Immature natural killer cell (primary cell): ENCODE data around the gene C1QC. TPM values are rescaled to one million over a fixed set of nuclear protein-coding genes. Genes with fewer than 3 reads are reported as not detected.

Source experiments
- DNase-seq, 3 donors: peaks; one replicate each; pipeline ENCODE4 v3.0.0; 2022; ENCODE audit warnings: mixed read lengths in 1 of 3
- H3K27ac Mint-ChIP-seq, 6 donors: one replicate each; pipeline ENCODE4 v1.8.0; 2020; ENCODE audit warnings: mixed read lengths in 6 of 6, mild to moderate bottlenecking in 5 of 6, inconsistent platforms in 4 of 6, moderate library complexity in 3 of 6
- H3K27me3 Mint-ChIP-seq, 3 donors: one replicate each; pipeline ENCODE4 v1.8.0; 2020 to 2021; ENCODE audit warnings: low read depth in 3 of 3, mild to moderate bottlenecking in 3 of 3, mixed read lengths in 3 of 3, moderate library complexity in 3 of 3, inconsistent platforms in 1 of 3
- H3K36me3 Mint-ChIP-seq, 3 donors: one replicate each; pipeline ENCODE4 v1.8.0; 2020; ENCODE audit warnings: mixed read lengths in 3 of 3, inconsistent platforms in 2 of 3, mild to moderate bottlenecking in 2 of 3
- H3K4me1 Mint-ChIP-seq, 2 donors: one replicate each; pipeline ENCODE4 v1.8.0; 2020; ENCODE audit warnings: inconsistent platforms in 2 of 2, mild to moderate bottlenecking in 2 of 2, mixed read lengths in 2 of 2, moderate library complexity in 1 of 2
- H3K4me3 Mint-ChIP-seq, 5 donors: one replicate each; pipeline ENCODE4 v1.8.0; 2020; ENCODE audit warnings: mild to moderate bottlenecking in 5 of 5, mixed read lengths in 5 of 5, inconsistent platforms in 3 of 5, moderate library complexity in 3 of 5
- H3K9me3 Mint-ChIP-seq, 6 donors: one replicate each; pipeline ENCODE4 v1.8.0; 2020; ENCODE audit warnings: mild to moderate bottlenecking in 6 of 6, mixed read lengths in 6 of 6, inconsistent platforms in 4 of 6, moderate library complexity in 3 of 6
- polyA plus RNA-seq, 3 donors: library from polyadenylated mRNA; unstranded; fragments of 300-500 nt; fragmentation: Illumina TruSeq; gene quantifications; one replicate each; pipeline ENCODE4 v1.2.3, GENCODE V29; 2021

The C1QC gene
- polyA plus RNA-seq, 3 donors from 2014 or later, result not detected

- Mint-ChIP-seq H3K9me3 (peaks cover 0 to 2% (median 0%) of the 10 kb centered on the region in 6 donors), H3K4me1 (no peaks in the 10 kb centered on the region), H3K27ac (no peak overlapping the region), H3K36me3 (no peaks in the 10 kb centered on the region), H3K27me3 (peaks cover 4 to 22% (median 18%) of the 10 kb centered on the region in 3 donors), H3K4me3 (no peak overlapping the region)
- no peak for DNase-seq
Measured at GRCh38 chr1:22627331-22627730, 16.1 kb upstream of the C1QC start.

- Mint-ChIP-seq H3K4me1 (peaks cover 0 to 5% of the 10 kb centered on the region in 2 donors), H3K27ac (no peak overlapping the region), H3K36me3 (no peaks in the 10 kb centered on the region), H3K27me3 (peaks cover 4 to 16% (median 15%) of the 10 kb centered on the region in 3 donors), H3K9me3 (peaks cover 0 to 2% (median 0%) of the 10 kb centered on the region in 6 donors), H3K4me3 (no peak overlapping the region)
- DNase-seq, result no peak
Measured at GRCh38 chr1:22628698-22629444, 14.6 kb upstream of the C1QC start.

- no peaks in the 10 kb centered on the region for H3K36me3 Mint-ChIP-seq
- H3K27ac Mint-ChIP-seq, result no peak overlapping the region
- H3K4me3 Mint-ChIP-seq, result no peak overlapping the region
- H3K9me3 Mint-ChIP-seq, result peaks cover 0 to 2% (median 0%) of the 10 kb centered on the region in 6 donors
- DNase-seq, result no peak
- peaks cover 2 to 12% (median 11%) of the 10 kb centered on the region in 3 donors for H3K27me3 Mint-ChIP-seq
- peaks cover 0 to 7% of the 10 kb centered on the region in 2 donors for H3K4me1 Mint-ChIP-seq
Measured at GRCh38 chr1:22629886-22630285, 13.5 kb upstream of the C1QC start.

- Mint-ChIP-seq H3K27me3 (peaks cover 1 to 12% (median 5%) of the 10 kb centered on the region in 3 donors), H3K4me1 (peaks cover 0 to 7% of the 10 kb centered on the region in 2 donors), H3K9me3 (no peaks in the 10 kb centered on the region), H3K4me3 (peak overlapping the region; percentile 13 to 62 (median 45)), H3K36me3 (no peaks in the 10 kb centered on the region), H3K27ac (peak overlapping the region in 3 of 6 donors; percentile 18 to 58 (median 24))
- peak; percentile 16 to 58 (median 32) for DNase-seq
Measured at GRCh38 chr1:22633697-22634463, 9.6 kb upstream of the C1QC start.

GRCh38 chr1:22635436-22635835 is 8.0 kb upstream of the C1QC start:
- H3K4me3 Mint-ChIP-seq, result no peak overlapping the region
- H3K27ac Mint-ChIP-seq, result no peak overlapping the region
- H3K27me3 Mint-ChIP-seq, result peaks cover 1 to 9% (median 5%) of the 10 kb centered on the region in 3 donors
- no peaks in the 10 kb centered on the region for H3K9me3 Mint-ChIP-seq
- H3K36me3 Mint-ChIP-seq, result no peaks in the 10 kb centered on the region
- H3K4me1 Mint-ChIP-seq, result peaks cover 0 to 7% of the 10 kb centered on the region in 2 donors
- no peak for DNase-seq

GRCh38 chr1:22636353-22636752 is 7.1 kb upstream of the C1QC start, which contains the start of gene C1QA:
Gene C1QA, plus strand, starts transcription at chr1:22636628. Its CDS starts 989 bp downstream, at chr1:22637617.
- Mint-ChIP-seq H3K36me3 (no peaks in the 10 kb centered on the region), H3K9me3 (no peaks in the 10 kb centered on the region), H3K4me1 (peaks cover 0 to 7% of the 10 kb centered on the region in 2 donors), H3K27me3 (peaks cover 1 to 9% (median 3%) of the 10 kb centered on the region in 3 donors), H3K27ac (no peak within 1 kb of the TSS), H3K4me3 (no peak within 1 kb of the TSS)
- no peak for DNase-seq

- H3K27me3 Mint-ChIP-seq, result peaks cover 1 to 6% (median 3%) of the 10 kb centered on the region in 3 donors
- H3K9me3 Mint-ChIP-seq, result no peaks in the 10 kb centered on the region
- H3K4me1 Mint-ChIP-seq, result peaks cover 0 to 7% of the 10 kb centered on the region in 2 donors
- H3K4me3 Mint-ChIP-seq, result no peak overlapping the region
- no peaks in the 10 kb centered on the region for H3K36me3 Mint-ChIP-seq
- no peak for DNase-seq
- no peak overlapping the region for H3K27ac Mint-ChIP-seq
Measured at GRCh38 chr1:22636927-22637326, 6.5 kb upstream of the C1QC start.

- Mint-ChIP-seq H3K27me3 (peaks cover 1 to 3% (median 3%) of the 10 kb centered on the region in 3 donors), H3K27ac (no peak overlapping the region), H3K36me3 (no peaks in the 10 kb centered on the region), H3K4me3 (no peak overlapping the region), H3K4me1 (peaks cover 0 to 7% of the 10 kb centered on the region in 2 donors), H3K9me3 (no peaks in the 10 kb centered on the region)
- DNase-seq, result no peak
Measured at GRCh38 chr1:22637907-22638445, 5.5 kb upstream of the C1QC start.

- Mint-ChIP-seq H3K4me1 (peaks cover 0 to 4% of the 10 kb centered on the region in 2 donors), H3K4me3 (no peak overlapping the region), H3K27me3 (peaks cover 1 to 3% (median 3%) of the 10 kb centered on the region in 3 donors), H3K27ac (no peak overlapping the region), H3K36me3 (no peaks in the 10 kb centered on the region), H3K9me3 (no peaks in the 10 kb centered on the region)
- no peak for DNase-seq
Measured at GRCh38 chr1:22638476-22639234, 4.8 kb upstream of the C1QC start.

GRCh38 chr1:22639286-22639685 is 4.1 kb upstream of the C1QC start:
- no peaks in the 10 kb centered on the region for H3K9me3 Mint-ChIP-seq
- no peak overlapping the region for H3K27ac Mint-ChIP-seq
- no peak for DNase-seq
- H3K36me3 Mint-ChIP-seq, result no peaks in the 10 kb centered on the region
- no peak overlapping the region for H3K4me3 Mint-ChIP-seq
- H3K27me3 Mint-ChIP-seq, result peaks cover 1 to 4% (median 3%) of the 10 kb centered on the region in 3 donors
- H3K4me1 Mint-ChIP-seq, result no peaks in the 10 kb centered on the region

GRCh38 chr1:22641247-22641646 is 2.2 kb upstream of the C1QC start:
- Mint-ChIP-seq H3K27ac (no peak overlapping the region), H3K27me3 (peaks cover 3 to 8% (median 3%) of the 10 kb centered on the region in 3 donors), H3K4me1 (no peaks in the 10 kb centered on the region), H3K4me3 (no peak overlapping the region), H3K9me3 (no peaks in the 10 kb centered on the region), H3K36me3 (no peaks in the 10 kb centered on the region)
- DNase-seq, result no peak

GRCh38 chr1:22641906-22642636 is 1.4 kb upstream of the C1QC start:
- H3K27me3 Mint-ChIP-seq, result peaks cover 2 to 8% (median 3%) of the 10 kb centered on the region in 3 donors
- H3K4me3 Mint-ChIP-seq, result no peak overlapping the region
- H3K36me3 Mint-ChIP-seq, result no peaks in the 10 kb centered on the region
- H3K27ac Mint-ChIP-seq, result no peak overlapping the region
- no peaks in the 10 kb centered on the region for H3K4me1 Mint-ChIP-seq
- no peaks in the 10 kb centered on the region for H3K9me3 Mint-ChIP-seq
- peak; percentile 24 to 57 (median 49) for DNase-seq

GRCh38 chr1:22643928-22644327 is 495 bp downstream of the C1QC start:
- H3K27me3 Mint-ChIP-seq, result peaks cover 2 to 13% (median 5%) of the 10 kb centered on the region in 3 donors
- H3K9me3 Mint-ChIP-seq, result no peaks in the 10 kb centered on the region
- no peaks in the 10 kb centered on the region for H3K36me3 Mint-ChIP-seq

More at GRCh38 chr1:22643928-22644327, 495 bp downstream of the C1QC start:
- H3K27ac Mint-ChIP-seq, result no peak overlapping the region
- DNase-seq, result no peak
- H3K4me3 Mint-ChIP-seq, result no peak overlapping the region
- no peaks in the 10 kb centered on the region for H3K4me1 Mint-ChIP-seq
